ENCODE results near the gene SLC38A9.

DNA sequence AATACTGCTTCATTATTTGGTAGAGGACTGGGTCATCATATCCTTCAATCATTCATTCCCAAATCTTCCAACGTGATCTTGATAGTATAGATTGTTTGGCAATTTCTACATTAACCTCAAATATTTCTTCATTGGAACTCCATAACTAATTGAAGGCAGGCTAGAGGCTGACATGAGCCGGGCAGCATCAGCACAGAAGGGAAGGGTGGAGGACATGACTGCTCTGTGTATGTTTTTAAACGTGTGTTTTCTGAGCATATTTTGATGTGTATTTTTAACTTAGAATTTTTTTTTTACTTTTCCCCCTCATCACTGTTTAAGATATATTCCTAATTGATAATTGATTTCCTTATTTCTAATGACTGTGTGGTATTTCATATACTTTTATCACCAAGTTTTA is 38.4 kb upstream of the SLC38A9 start:
- TF ChIP-seq, protein P1, sequence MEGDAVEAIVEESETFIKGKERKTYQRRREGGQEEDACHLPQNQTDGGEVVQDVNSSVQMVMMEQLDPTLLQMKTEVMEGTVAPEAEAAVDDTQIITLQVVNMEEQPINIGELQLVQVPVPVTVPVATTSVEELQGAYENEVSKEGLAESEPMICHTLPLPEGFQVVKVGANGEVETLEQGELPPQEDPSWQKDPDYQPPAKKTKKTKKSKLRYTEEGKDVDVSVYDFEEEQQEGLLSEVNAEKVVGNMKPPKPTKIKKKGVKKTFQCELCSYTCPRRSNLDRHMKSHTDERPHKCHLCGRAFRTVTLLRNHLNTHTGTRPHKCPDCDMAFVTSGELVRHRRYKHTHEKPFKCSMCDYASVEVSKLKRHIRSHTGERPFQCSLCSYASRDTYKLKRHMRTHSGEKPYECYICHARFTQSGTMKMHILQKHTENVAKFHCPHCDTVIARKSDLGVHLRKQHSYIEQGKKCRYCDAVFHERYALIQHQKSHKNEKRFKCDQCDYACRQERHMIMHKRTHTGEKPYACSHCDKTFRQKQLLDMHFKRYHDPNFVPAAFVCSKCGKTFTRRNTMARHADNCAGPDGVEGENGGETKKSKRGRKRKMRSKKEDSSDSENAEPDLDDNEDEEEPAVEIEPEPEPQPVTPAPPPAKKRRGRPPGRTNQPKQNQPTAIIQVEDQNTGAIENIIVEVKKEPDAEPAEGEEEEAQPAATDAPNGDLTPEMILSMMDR (IDR thresholded peaks at IDR 0.05), result no peak
- TF ChIP-seq POLR2A (IDR thresholded peaks at IDR 0.05), result no peak

Measured in right lobe of liver (tissue), 4 donors.